ENCODE data around the gene RPS27.

GRCh38 chr1:153976819-153977249, 13.7 kb upstream of the RPS27 start:
- TF ChIP-seq POLR2A (IDR thresholded peaks at IDR 0.05) (no peak), CTCF (IDR thresholded peaks at IDR 0.05) (no peak)
